ENCODE data around the gene LMOD3.
A peak's percentile ranks its signal among the peaks of the same experiment; 100 is the strongest.

LMOD3 gene

GRCh38 chr3:69121950-69122349 lies 445 bp downstream of the LMOD3 start:
- DNase-seq (ENCODE audit: low read depth, low spot score): no peak

- no peak for DNase-seq (ENCODE audit: low read depth, low spot score)
These were observed 882 bp downstream of the LMOD3 start for GRCh38 chr3:69121513-69121912.

- peak; percentile 82 for DNase-seq (ENCODE audit: low read depth, low spot score)
These were observed 1.4 kb downstream of the LMOD3 start for GRCh38 chr3:69120879-69121464.

GRCh38 chr3:69119681-69120080 lies 2.7 kb downstream of the LMOD3 start:
- DNase-seq (ENCODE audit: low read depth, low spot score): no peak

- DNase-seq (ENCODE audit: low read depth, low spot score): no peak
These were observed 3.3 kb downstream of the LMOD3 start for GRCh38 chr3:69119138-69119537.

- no peak for DNase-seq (ENCODE audit: low read depth, low spot score)
These were observed 3.8 kb downstream of the LMOD3 start for GRCh38 chr3:69118555-69118954.

GRCh38 chr3:69116897-69117296 lies 5.5 kb downstream of the LMOD3 start:
- DNase-seq (ENCODE audit: low read depth, low spot score): no peak

- no peak for DNase-seq (ENCODE audit: low read depth, low spot score)
These were observed 6.2 kb downstream of the LMOD3 start for GRCh38 chr3:69116162-69116561.

- no peak for DNase-seq (ENCODE audit: low read depth, low spot score)
These were observed 6.7 kb downstream of the LMOD3 start for GRCh38 chr3:69115731-69116130.

- no peak for DNase-seq (ENCODE audit: low read depth, low spot score)
These were observed 8.9 kb downstream of the LMOD3 start for GRCh38 chr3:69113536-69113935.

- no peak for DNase-seq (ENCODE audit: low read depth, low spot score)
These were observed 11.4 kb downstream of the LMOD3 start for GRCh38 chr3:69110941-69111546.

GRCh38 chr3:69108811-69109210 lies 13.6 kb downstream of the LMOD3 start:
- DNase-seq (ENCODE audit: low read depth, low spot score): no peak

- DNase-seq (ENCODE audit: low read depth, low spot score): no peak
These were observed 14.6 kb downstream of the LMOD3 start for GRCh38 chr3:69107841-69108240.

GRCh38 chr3:69105320-69105719 lies 17.1 kb downstream of the LMOD3 start:
- DNase-seq (ENCODE audit: low read depth, low spot score): no peak

- DNase-seq (ENCODE audit: low read depth, low spot score): no peak
These were observed 17.8 kb downstream of the LMOD3 start for GRCh38 chr3:69104586-69104985.

- DNase-seq (ENCODE audit: low read depth, low spot score): no peak
These were observed 19.3 kb downstream of the LMOD3 start for GRCh38 chr3:69103123-69103522.

- no peak for DNase-seq (ENCODE audit: low read depth, low spot score)
These were observed 20.0 kb downstream of the LMOD3 start for GRCh38 chr3:69102384-69102783.

- DNase-seq (ENCODE audit: low read depth, low spot score): no peak
These were observed 22.8 kb downstream of the LMOD3 start for GRCh38 chr3:69099576-69099975.

GRCh38 chr3:69097407-69098086 lies 24.8 kb downstream of the LMOD3 start:
- DNase-seq (ENCODE audit: low read depth, low spot score): peak; percentile 57

- no peak for DNase-seq (ENCODE audit: low read depth, low spot score)
These were observed 26.1 kb downstream of the LMOD3 start for GRCh38 chr3:69096299-69096698.

GRCh38 chr3:69095636-69096035 lies 26.8 kb downstream of the LMOD3 start:
- no peak for DNase-seq (ENCODE audit: low read depth, low spot score)

GRCh38 chr3:69094467-69095205 lies 27.8 kb downstream of the LMOD3 start:
- DNase-seq (ENCODE audit: low read depth, low spot score): peak; percentile 81
